NOMO-1 (cell line): ENCODE measurements around the gene RPTOR.
A peak's percentile ranks its signal among the peaks of the same experiment; 100 is the strongest.
"Not testable (repeated sequence)": the region's sequence is repeated elsewhere in the genome, so short reads cannot be mapped to it uniquely, and the experiment has no call there.

Source experiments
- DNase-seq, 2 experiments: peaks; one replicate each; lab custom pipeline; 2025; ENCODE audit not compliant: unreplicated experiment in 2 of 2; lab: John Stamatoyannopoulos, UW

Gene RPTOR

GRCh38 chr17:80544655-80545498 lies at the start of gene RPTOR:
Gene RPTOR, plus strand, starts transcription at chr17:80544838. Its CDS starts 792 bp downstream, at chr17:80545630.
- peak; percentile 78 to 86 for DNase-seq

- no peak for DNase-seq
Observed at GRCh38 chr17:80497726-80498241, 46.9 kb upstream of the RPTOR start.

GRCh38 chr17:80498242-80498919 lies 46.3 kb upstream of the RPTOR start:
- no peak for DNase-seq

GRCh38 chr17:80498920-80499410 lies 45.7 kb upstream of the RPTOR start:
- DNase-seq: no peak

GRCh38 chr17:80499560-80499959 lies 45.1 kb upstream of the RPTOR start:
- DNase-seq: no peak

- no peak for DNase-seq
Observed at GRCh38 chr17:80499961-80500665, 44.5 kb upstream of the RPTOR start.

GRCh38 chr17:80501741-80502577 lies 42.7 kb upstream of the RPTOR start:
- no peak for DNase-seq

- DNase-seq: no peak
Observed at GRCh38 chr17:80502578-80502877, 42.1 kb upstream of the RPTOR start.

- no peak for DNase-seq
Observed at GRCh38 chr17:80503031-80503430, 41.6 kb upstream of the RPTOR start.

GRCh38 chr17:80503921-80504320 lies 40.7 kb upstream of the RPTOR start:
- no peak for DNase-seq

- no peak for DNase-seq
Observed at GRCh38 chr17:80504686-80505413, 39.8 kb upstream of the RPTOR start.

GRCh38 chr17:80507177-80507576 lies 37.5 kb upstream of the RPTOR start:
- not testable (repeated sequence) for DNase-seq

GRCh38 chr17:80507965-80508364 lies 36.7 kb upstream of the RPTOR start:
- no peak for DNase-seq

- no peak for DNase-seq
Observed at GRCh38 chr17:80509311-80509710, 35.3 kb upstream of the RPTOR start.

- DNase-seq: no peak
Observed at GRCh38 chr17:80510132-80510531, 34.5 kb upstream of the RPTOR start.

- DNase-seq: no peak
Observed at GRCh38 chr17:80510772-80511171, 33.9 kb upstream of the RPTOR start.

GRCh38 chr17:80511222-80512180 lies 33.1 kb upstream of the RPTOR start:
- DNase-seq: no peak

GRCh38 chr17:80512233-80512632 lies 32.4 kb upstream of the RPTOR start:
- no peak for DNase-seq

GRCh38 chr17:80513201-80513600 lies 31.4 kb upstream of the RPTOR start:
- no peak for DNase-seq
